Measurements from ENCODE around the gene FOXO1. TPM values are rescaled to one million over a fixed set of nuclear protein-coding genes. Genes with fewer than 3 reads are reported as not detected.

The FOXO1 gene
- total RNA-seq, 4 donors from 2014 or later: 65.6 to 87.4 (median 78.5) TPM

GRCh38 chr13:40612041-40612440 lies 54.4 kb downstream of the FOXO1 start:
- no peak overlapping the region for H3K4me3 ChIP-seq
- DNase-seq (ENCODE audit: extremely low spot score): peak; percentile 39
- peaks cover 54 to 89% (median 71%) of the 10 kb centered on the region in 4 donors for H3K4me1 ChIP-seq
- TF ChIP-seq POLR2AphosphoS5 (IDR thresholded peaks at IDR 0.05): no peak
- no peak for TF ChIP-seq CTCF (IDR thresholded peaks at IDR 0.05)
- no peak for TF ChIP-seq EP300 (IDR thresholded peaks at IDR 0.05)
- no peak for TF ChIP-seq POLR2A (IDR thresholded peaks at IDR 0.05; ENCODE audit: low read depth)
- WGBS: 77% methylated on average over 2 of the region's 2 CpGs
- H3K27ac ChIP-seq (replicated peaks in 1 of 4): peak overlapping the region in 1 of 4 donors; percentile 30
- no peaks in the 10 kb centered on the region for H3K36me3 ChIP-seq
- no peaks in the 10 kb centered on the region for H3K9me3 ChIP-seq
- intact Hi-C loops (cut with DNase I): no loop called here
- no peaks in the 10 kb centered on the region for H3K27me3 ChIP-seq

- intact Hi-C loops (cut with DNase I): no loop called here
- Histone ChIP-seq H3K36me3 (no peaks in the 10 kb centered on the region), H3K27me3 (no peaks in the 10 kb centered on the region), H3K4me3 (no peak overlapping the region), H3K4me1 (peaks cover 50 to 89% (median 69%) of the 10 kb centered on the region in 4 donors), H3K27ac (replicated peaks in 1 of 4) (peak overlapping the region in 2 of 4 donors; percentile 12 to 30), H3K9me3 (no peaks in the 10 kb centered on the region)
- no peak for TF ChIP-seq POLR2A (IDR thresholded peaks at IDR 0.05; ENCODE audit: low read depth)
- WGBS: 90% methylated on average over 7 of the region's 7 CpGs
- peak; percentile 7 for DNase-seq (ENCODE audit: extremely low spot score)
These were observed 54.8 kb downstream of the FOXO1 start for GRCh38 chr13:40611635-40612034.

GRCh38 chr13:40611004-40611403 lies 55.4 kb downstream of the FOXO1 start:
- Histone ChIP-seq H3K36me3 (no peaks in the 10 kb centered on the region), H3K4me3 (no peak overlapping the region), H3K27ac (replicated peaks in 1 of 4) (peak overlapping the region in 3 of 4 donors; percentile 7 to 34 (median 30)), H3K4me1 (peaks cover 44 to 89% (median 68%) of the 10 kb centered on the region in 4 donors), H3K9me3 (no peaks in the 10 kb centered on the region), H3K27me3 (no peaks in the 10 kb centered on the region)
- intact Hi-C loops (cut with DNase I): no loop called here
- WGBS: 59% methylated on average over 3 of the region's 3 CpGs
- TF ChIP-seq POLR2A (IDR thresholded peaks at IDR 0.05; ENCODE audit: low read depth): no peak
- no peak for TF ChIP-seq CTCF (IDR thresholded peaks at IDR 0.05)
- no peak for DNase-seq (ENCODE audit: extremely low spot score)

DNA sequence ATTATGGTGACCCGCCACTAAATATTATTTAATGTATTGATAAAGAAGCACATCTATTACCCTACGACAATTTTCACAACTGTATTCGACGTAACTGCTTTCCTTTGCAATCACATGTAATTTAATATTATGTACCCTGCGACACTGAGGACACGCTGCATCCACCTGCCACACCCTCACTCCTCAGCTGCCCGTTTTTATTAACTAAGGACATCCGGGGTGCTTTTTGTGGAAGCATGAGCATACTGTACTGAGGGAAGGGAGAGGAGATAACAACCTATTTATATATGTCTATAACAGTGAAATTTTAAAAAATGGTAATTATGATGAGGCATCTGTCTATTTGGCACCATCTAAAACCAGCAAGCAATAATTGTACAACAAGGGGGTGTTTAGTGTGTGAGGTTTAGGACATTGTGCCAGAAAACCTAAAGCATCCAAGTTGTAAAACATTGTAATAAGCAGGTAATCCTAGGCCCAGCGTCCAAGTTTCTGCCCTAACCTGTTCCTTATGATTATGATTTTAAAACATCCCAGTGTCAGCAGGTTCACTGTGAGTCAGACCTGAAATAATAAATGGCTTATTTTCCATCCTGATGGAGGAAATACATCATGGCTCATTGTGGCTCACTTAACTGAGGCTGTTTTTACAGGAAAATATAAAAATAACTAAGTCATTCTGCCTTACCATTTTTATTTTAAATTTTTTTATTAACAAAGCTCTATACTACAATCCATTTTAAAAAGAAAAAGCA lies 56.3 kb downstream of the FOXO1 start:
- intact Hi-C loops (cut with DNase I): no loop called here
- peak overlapping the region in 3 of 4 donors; percentile 7 to 34 (median 30) for H3K27ac ChIP-seq (replicated peaks in 1 of 4)
- no peak overlapping the region for H3K4me3 ChIP-seq
- DNase-seq (ENCODE audit: extremely low spot score): peak; percentile 29
- WGBS: 86% methylated on average over 9 of the region's 9 CpGs
- peaks cover 37 to 87% (median 67%) of the 10 kb centered on the region in 4 donors for H3K4me1 ChIP-seq
- no peaks in the 10 kb centered on the region for H3K9me3 ChIP-seq
- TF ChIP-seq EP300 (IDR thresholded peaks at IDR 0.05): no peak
- TF ChIP-seq POLR2AphosphoS5 (IDR thresholded peaks at IDR 0.05): no peak
- TF ChIP-seq POLR2A (IDR thresholded peaks at IDR 0.05; ENCODE audit: low read depth): no peak
- no peak for TF ChIP-seq CTCF (IDR thresholded peaks at IDR 0.05)
- H3K36me3 ChIP-seq: no peaks in the 10 kb centered on the region
- no peaks in the 10 kb centered on the region for H3K27me3 ChIP-seq

DNA sequence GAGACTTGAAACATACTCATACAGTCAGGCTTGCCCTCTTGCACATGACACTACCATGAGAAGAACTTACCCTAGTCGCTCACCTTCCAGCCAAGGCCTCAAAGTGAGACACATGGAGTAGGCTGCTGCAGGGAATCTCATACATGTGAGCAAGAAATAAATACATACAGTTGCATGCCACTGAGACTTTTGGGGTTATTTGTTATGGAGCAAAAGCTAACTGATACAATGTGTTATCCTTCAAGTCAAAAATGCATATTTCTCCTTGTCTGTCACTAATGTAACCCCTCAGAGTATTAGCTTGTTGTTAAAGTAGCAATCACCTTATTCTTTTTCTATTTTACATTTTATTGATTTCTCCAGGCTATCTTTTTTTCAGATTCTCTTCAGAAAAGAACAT lies 58.1 kb downstream of the FOXO1 start:
- no peak overlapping the region for H3K4me3 ChIP-seq
- WGBS: 92% methylated on average over 1 of the region's 1 CpG
- no peaks in the 10 kb centered on the region for H3K9me3 ChIP-seq
- no peak overlapping the region for H3K27ac ChIP-seq (replicated peaks in 1 of 4)
- TF ChIP-seq POLR2AphosphoS5 (IDR thresholded peaks at IDR 0.05) (no peak), CTCF (IDR thresholded peaks at IDR 0.05) (no peak), POLR2A (IDR thresholded peaks at IDR 0.05; ENCODE audit: low read depth) (no peak), EP300 (IDR thresholded peaks at IDR 0.05) (no peak)
- H3K36me3 ChIP-seq: no peaks in the 10 kb centered on the region
- H3K4me1 ChIP-seq: peaks cover 20 to 81% (median 60%) of the 10 kb centered on the region in 4 donors
- intact Hi-C loops (cut with DNase I): no loop called here
- H3K27me3 ChIP-seq: no peaks in the 10 kb centered on the region
- DNase-seq (ENCODE audit: extremely low spot score): peak; percentile 17

All from esophagus muscularis mucosa (tissue), 4 donors.